T47D (cell line): ENCODE data around the gene SLC6A15.

Experiments
- DNase-seq, 2 experiments: peaks; one replicate each; pipeline versions ENCODE4 v3.0.0 to v3.0.0-alpha.2; 2011 to 2012; ENCODE audit warnings: low read depth in 1 of 2, low spot score in 1 of 2
- JUND ChIP-seq: IDR thresholded peaks from 2 replicates; pipeline ENCODE4 v1.6.1; 2012; ENCODE audit warnings: low read depth
- in situ Hi-C: cut with HindIII; loops from 2 replicates; pipeline ENCODE4 v1.10.0; 2016; ENCODE audit warnings: low sequenced_read_pairs, low pct_unique_long_range_greater_than_20kb

The SLC6A15 gene

GRCh38 chr12:84912198-84913128 is at the start of gene SLC6A15:
SLC6A15 (minus strand) TSS chr12:84912799; CDS start chr12:84892120, 20,679 bp downstream.
- no peak for TF ChIP-seq JUND
- in situ Hi-C loops, result no loop called here
- DNase-seq, result no peak

- TF ChIP-seq JUND, result no peak
- no peak for DNase-seq
- in situ Hi-C loops, result no loop called here
These were observed 48.3 kb upstream of the SLC6A15 start for GRCh38 chr12:84960918-84961317.

- DNase-seq, result no peak
- in situ Hi-C loops, result no loop called here
- TF ChIP-seq JUND, result no peak
These were observed 42.7 kb upstream of the SLC6A15 start for GRCh38 chr12:84955298-84955697.

- in situ Hi-C loops, result no loop called here
- DNase-seq, result no peak
- TF ChIP-seq JUND, result no peak
These were observed 41.8 kb upstream of the SLC6A15 start for GRCh38 chr12:84954415-84954814.

GRCh38 chr12:84950971-84951546 is 38.5 kb upstream of the SLC6A15 start:
- in situ Hi-C loops, result no loop called here
- no peak for TF ChIP-seq JUND
- no peak for DNase-seq

GRCh38 chr12:84946753-84947152 is 34.2 kb upstream of the SLC6A15 start:
- in situ Hi-C loops, result no loop called here
- no peak for DNase-seq
- no peak for TF ChIP-seq JUND

- in situ Hi-C loops, result no loop called here
- DNase-seq, result no peak
- TF ChIP-seq JUND, result no peak
These were observed 24.8 kb upstream of the SLC6A15 start for GRCh38 chr12:84937415-84937814.

GRCh38 chr12:84929501-84929900 is 16.9 kb upstream of the SLC6A15 start:
- in situ Hi-C loops, result no loop called here
- no peak for DNase-seq
- no peak for TF ChIP-seq JUND

- no peak for TF ChIP-seq JUND
- in situ Hi-C loops, result no loop called here
- no peak for DNase-seq
These were observed 12.4 kb upstream of the SLC6A15 start for GRCh38 chr12:84924981-84925380.

GRCh38 chr12:84922693-84923092 is 10.1 kb upstream of the SLC6A15 start:
- no peak for TF ChIP-seq JUND
- in situ Hi-C loops, result no loop called here
- no peak for DNase-seq

- no peak for TF ChIP-seq JUND
- DNase-seq, result no peak
- in situ Hi-C loops, result no loop called here
These were observed 7.7 kb upstream of the SLC6A15 start for GRCh38 chr12:84920331-84920730.

- in situ Hi-C loops, result no loop called here
- no peak for TF ChIP-seq JUND
- no peak for DNase-seq
These were observed 6.7 kb upstream of the SLC6A15 start for GRCh38 chr12:84919271-84919670.

- no peak for DNase-seq
- no peak for TF ChIP-seq JUND
- in situ Hi-C loops, result no loop called here
These were observed 523 bp upstream of the SLC6A15 start for GRCh38 chr12:84913129-84913515.
